Trophoblast cell (in vitro differentiated cells and primary cell): ENCODE measurements around the gene NLRC5.

Experiments used
- DNase-seq, 2 donors: peaks; one replicate each; pipeline ENCODE4 v3.0.0-alpha.2; 2016
- H2AFZ ChIP-seq: 2 replicates; pipeline ENCODE4 v1.6.1; 2013; ENCODE audit warnings: low read length, moderate library complexity, mild to moderate bottlenecking; ENCODE audit not compliant: insufficient read depth, poor library complexity
- H2AK5ac ChIP-seq: 2 replicates; pipeline ENCODE4 v1.6.1; 2013; ENCODE audit warnings: mild to moderate bottlenecking, low read length
- H2BK120ac ChIP-seq: 2 replicates; pipeline ENCODE4 v1.6.1; 2013; ENCODE audit warnings: low read length, mild to moderate bottlenecking, moderate library complexity; ENCODE audit not compliant: insufficient read depth, poor library complexity
- H2BK12ac ChIP-seq: 2 replicates; pipeline ENCODE4 v1.6.1; 2013; ENCODE audit warnings: mild to moderate bottlenecking, low read length, moderate library complexity
- H2BK5ac ChIP-seq: 2 replicates; pipeline ENCODE4 v1.6.1; 2013; ENCODE audit warnings: low read length, low read depth, moderate library complexity, mild to moderate bottlenecking; ENCODE audit not compliant: poor library complexity
- H3K14ac ChIP-seq: 2 replicates; pipeline ENCODE4 v1.6.1; 2013; ENCODE audit warnings: mild to moderate bottlenecking, low read length
- H3K18ac ChIP-seq: 2 replicates; pipeline ENCODE4 v1.6.1; 2013; ENCODE audit warnings: mild to moderate bottlenecking, low read length
- H3K23ac ChIP-seq: 2 replicates; pipeline ENCODE4 v1.6.1; 2013; ENCODE audit warnings: low read length
- H3K27ac ChIP-seq: 2 replicates; pipeline ENCODE4 v1.5.1; 2013; ENCODE audit warnings: low read depth, mild to moderate bottlenecking, inconsistent platforms, low read length, moderate library complexity
- H3K27me3 ChIP-seq: 2 replicates; pipeline ENCODE4 v1.6.1; 2013; ENCODE audit warnings: inconsistent platforms, mild to moderate bottlenecking, low read length, moderate library complexity; ENCODE audit not compliant: insufficient read depth
- H3K36me3 ChIP-seq, 2 experiments: 1 replicate in 1 of 2; 2 replicates in 1 of 2; pipeline ENCODE4 v1.6.1; 2013; ENCODE audit warnings: low read length in 2 of 2, mild to moderate bottlenecking in 2 of 2, moderate library complexity in 1 of 2; ENCODE audit not compliant: insufficient read depth in 2 of 2, control insufficient read depth in 1 of 2
- H3K4ac ChIP-seq: 2 replicates; pipeline ENCODE4 v1.6.1; 2013; ENCODE audit warnings: low read depth, mild to moderate bottlenecking, low read length, moderate library complexity
- H3K4me1 ChIP-seq, 2 experiments: 1 replicate in 1 of 2; 2 replicates in 1 of 2; pipeline ENCODE4 v1.6.1; 2013; ENCODE audit warnings: low read length in 2 of 2, mild to moderate bottlenecking in 2 of 2, moderate library complexity in 1 of 2; ENCODE audit not compliant: insufficient read depth in 2 of 2, control insufficient read depth in 1 of 2
- H3K4me2 ChIP-seq: 2 replicates; pipeline ENCODE4 v1.6.1; 2013; ENCODE audit warnings: inconsistent platforms, mild to moderate bottlenecking, low read length, moderate library complexity
- H3K4me3 ChIP-seq: 2 replicates; pipeline ENCODE4 v1.5.1; 2013; ENCODE audit warnings: mild to moderate bottlenecking, low read depth, low read length, inconsistent platforms
- H3K79me1 ChIP-seq: one replicate; pipeline ENCODE4 v1.6.1; 2013; ENCODE audit warnings: low read length
- H3K79me2 ChIP-seq: 2 replicates; pipeline ENCODE4 v1.6.1; 2013; ENCODE audit warnings: low read length, mild to moderate bottlenecking; ENCODE audit not compliant: control insufficient read depth, insufficient read depth, poor library complexity
- H3K9ac ChIP-seq: 2 replicates; pipeline ENCODE4 v1.6.1; 2013; ENCODE audit warnings: mild to moderate bottlenecking, low read length
- H3K9me3 ChIP-seq: 2 replicates; pipeline ENCODE4 v1.6.1; 2013; ENCODE audit warnings: low read depth, mild to moderate bottlenecking, control low read depth, inconsistent platforms, low read length; ENCODE audit not compliant: insufficient read depth
- H4K12ac ChIP-seq: 2 replicates; pipeline ENCODE4 v1.6.1; 2013; ENCODE audit warnings: low read depth, mild to moderate bottlenecking, low read length, moderate library complexity
- H4K8ac ChIP-seq: 2 replicates; pipeline ENCODE4 v1.6.1; 2013; ENCODE audit warnings: low read depth, mild to moderate bottlenecking, low read length, moderate library complexity
- H4K91ac ChIP-seq: one replicate; pipeline ENCODE4 v1.6.1; 2013; ENCODE audit warnings: low read depth, mild to moderate bottlenecking, low read length, moderate library complexity
- WGBS: extraction: QIAGEN DNeasy Blood & Tissue Kit; methylation state at CpG from one replicate; pipeline ENCODE4 v1.1.7; 2013; ENCODE audit warnings: missing lambda C conversion rate; ENCODE audit not compliant: insufficient read length, insufficient coverage; ENCODE audit errors: extremely low coverage; 5-methylcytosine and 5-hydroxymethylcytosine counted together

Gene NLRC5

GRCh38 chr16:56950881-56951771 is 38.2 kb upstream of the NLRC5 start:
- H3K4ac ChIP-seq = no peak overlapping the region
- H3K9ac ChIP-seq = no peak overlapping the region
- H4K91ac ChIP-seq = no peak overlapping the region
- no peak overlapping the region for H2BK5ac ChIP-seq
- H3K36me3 ChIP-seq = no peaks in the 10 kb centered on the region
- no peak overlapping the region for H3K23ac ChIP-seq
- H4K8ac ChIP-seq = no peak overlapping the region
- peak; percentile 74 to 78 for DNase-seq
- no peak overlapping the region for H2BK120ac ChIP-seq
- no peaks in the 10 kb centered on the region for H3K79me1 ChIP-seq
- WGBS = no CpG with 5 or more reads among the region's 15 CpGs
- no peak overlapping the region for H3K4me2 ChIP-seq
- no peaks in the 10 kb centered on the region for H3K4me1 ChIP-seq
- H2AK5ac ChIP-seq = no peak overlapping the region
- no peak overlapping the region for H3K27ac ChIP-seq
- H2AFZ ChIP-seq = no peak overlapping the region
- H3K14ac ChIP-seq = no peak overlapping the region
- H3K79me2 ChIP-seq = no peaks in the 10 kb centered on the region
- no peak overlapping the region for H3K4me3 ChIP-seq
- no peak overlapping the region for H4K12ac ChIP-seq
- no peak overlapping the region for H3K18ac ChIP-seq
- H3K9me3 ChIP-seq = no peaks in the 10 kb centered on the region
- no peak overlapping the region for H2BK12ac ChIP-seq
- no peaks in the 10 kb centered on the region for H3K27me3 ChIP-seq

- H3K23ac ChIP-seq = no peak overlapping the region
- H3K14ac ChIP-seq = no peak overlapping the region
- H4K8ac ChIP-seq = no peak overlapping the region
- no peaks in the 10 kb centered on the region for H3K4me1 ChIP-seq
- no peak overlapping the region for H4K91ac ChIP-seq
- H3K9ac ChIP-seq = no peak overlapping the region
- H3K9me3 ChIP-seq = no peaks in the 10 kb centered on the region
- DNase-seq = no peak
- no peak overlapping the region for H3K4me2 ChIP-seq
- H3K79me2 ChIP-seq = no peaks in the 10 kb centered on the region
- H2BK120ac ChIP-seq = no peak overlapping the region
- no peak overlapping the region for H2AFZ ChIP-seq
- H2AK5ac ChIP-seq = no peak overlapping the region
- no peak overlapping the region for H2BK12ac ChIP-seq
- no peaks in the 10 kb centered on the region for H3K27me3 ChIP-seq
- no peak overlapping the region for H3K4me3 ChIP-seq
- no peaks in the 10 kb centered on the region for H3K79me1 ChIP-seq
- H3K27ac ChIP-seq = no peak overlapping the region
- H4K12ac ChIP-seq = no peak overlapping the region
- H2BK5ac ChIP-seq = no peak overlapping the region
- H3K18ac ChIP-seq = no peak overlapping the region
- no CpG with 5 or more reads among the region's 6 CpGs for WGBS
- H3K4ac ChIP-seq = no peak overlapping the region
- H3K36me3 ChIP-seq = no peaks in the 10 kb centered on the region
These were observed 36.4 kb upstream of the NLRC5 start for GRCh38 chr16:56953006-56953405.

- Histone ChIP-seq H2BK5ac (no peak overlapping the region), H3K4me1 (no peaks in the 10 kb centered on the region), H3K14ac (no peak overlapping the region), H3K18ac (no peak overlapping the region), H4K12ac (no peak overlapping the region), H2AK5ac (no peak overlapping the region), H4K91ac (no peak overlapping the region), H3K23ac (no peak overlapping the region), H3K27ac (no peak overlapping the region), H3K9ac (no peak overlapping the region), H3K27me3 (no peaks in the 10 kb centered on the region), H2BK120ac (no peak overlapping the region), H3K9me3 (no peaks in the 10 kb centered on the region), H3K4me2 (no peak overlapping the region), H3K36me3 (no peaks in the 10 kb centered on the region), H3K79me1 (no peaks in the 10 kb centered on the region), H3K4ac (no peak overlapping the region), H2AFZ (no peak overlapping the region), H3K4me3 (no peak overlapping the region), H3K79me2 (no peaks in the 10 kb centered on the region), H2BK12ac (no peak overlapping the region), H4K8ac (no peak overlapping the region)
- DNase-seq = no peak
- no CpG with 5 or more reads among the region's 4 CpGs for WGBS
These were observed 33.3 kb upstream of the NLRC5 start for GRCh38 chr16:56956076-56956475.

GRCh38 chr16:56956756-56957155 is 32.6 kb upstream of the NLRC5 start:
- H3K4ac ChIP-seq = no peak overlapping the region
- no peak overlapping the region for H3K14ac ChIP-seq
- no peak overlapping the region for H2AFZ ChIP-seq
- no peak overlapping the region for H4K12ac ChIP-seq
- no peaks in the 10 kb centered on the region for H3K79me1 ChIP-seq
- H3K9ac ChIP-seq = no peak overlapping the region
- no peaks in the 10 kb centered on the region for H3K27me3 ChIP-seq
- H2AK5ac ChIP-seq = no peak overlapping the region
- no peak for DNase-seq
- no peaks in the 10 kb centered on the region for H3K36me3 ChIP-seq
- no CpG with 5 or more reads among the region's 4 CpGs for WGBS
- H3K79me2 ChIP-seq = no peaks in the 10 kb centered on the region
- H3K4me3 ChIP-seq = no peak overlapping the region
- no peaks in the 10 kb centered on the region for H3K9me3 ChIP-seq
- H4K91ac ChIP-seq = no peak overlapping the region
- no peak overlapping the region for H3K23ac ChIP-seq
- H3K4me2 ChIP-seq = no peak overlapping the region
- H3K4me1 ChIP-seq = no peaks in the 10 kb centered on the region
- H2BK120ac ChIP-seq = no peak overlapping the region
- H2BK5ac ChIP-seq = no peak overlapping the region
- no peak overlapping the region for H2BK12ac ChIP-seq
- no peak overlapping the region for H3K27ac ChIP-seq
- no peak overlapping the region for H4K8ac ChIP-seq
- H3K18ac ChIP-seq = no peak overlapping the region
